Stimulated activated CD4-positive, alpha-beta T cell treated with anti-CD3 and anti-CD28 coated beads, Interleukin-12 subunit alpha, Interleukin-12 subunit beta, amount 100 ng/mL, for 48 hours (primary cell): ENCODE data around the gene MCRS1.
A peak's percentile ranks its signal among the peaks of the same experiment; 100 is the strongest.

Source experiments
- DNase-seq, 3 donors: peaks; one replicate each; pipeline ENCODE4 v3.0.0-alpha.2; 2020; ENCODE audit warnings: low read depth in 2 of 3, low spot score in 1 of 3

Gene MCRS1

DNA sequence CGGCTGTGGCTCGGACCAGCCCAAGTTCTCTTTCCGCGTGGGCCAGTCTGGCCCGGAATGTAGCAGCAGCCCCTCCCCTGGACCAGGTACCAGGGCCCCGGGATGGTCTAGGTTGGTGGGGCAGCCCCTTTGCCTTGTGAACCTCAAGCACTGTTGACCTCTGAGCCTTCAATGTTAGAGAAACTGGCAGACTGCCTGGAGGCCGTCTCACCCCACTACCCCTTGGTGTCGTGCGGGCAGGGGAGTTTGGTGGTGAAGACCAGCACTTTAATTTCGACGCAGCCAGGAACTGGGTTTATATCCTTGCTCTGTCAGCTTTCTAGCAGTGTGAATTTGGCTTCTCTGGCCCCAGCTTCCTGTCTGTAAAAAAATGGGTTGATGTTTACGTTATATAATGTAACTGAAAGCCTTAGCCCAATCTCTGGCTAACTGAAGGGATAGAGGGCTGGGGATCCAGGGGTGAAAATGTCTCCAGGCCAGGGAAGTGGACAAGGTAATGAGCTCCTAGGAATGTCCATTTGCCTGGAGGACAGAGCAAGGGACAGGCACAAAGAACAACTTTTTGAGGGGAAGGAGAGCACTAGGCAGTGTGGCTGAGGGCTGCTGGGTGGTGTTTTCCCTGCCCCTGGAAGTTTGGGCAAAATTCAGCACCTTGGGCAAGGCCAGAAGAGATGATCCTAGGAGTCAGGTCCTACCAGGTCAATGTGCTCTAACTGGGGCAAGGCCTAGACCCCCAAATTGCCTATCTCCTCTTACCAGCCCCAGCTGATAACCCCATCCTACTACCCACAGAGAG is 11.4 kb downstream of the MCRS1 start:
- no peak for DNase-seq

GRCh38 chr12:49555631-49556390 is 12.1 kb downstream of the MCRS1 start:
- no peak for DNase-seq

DNA sequence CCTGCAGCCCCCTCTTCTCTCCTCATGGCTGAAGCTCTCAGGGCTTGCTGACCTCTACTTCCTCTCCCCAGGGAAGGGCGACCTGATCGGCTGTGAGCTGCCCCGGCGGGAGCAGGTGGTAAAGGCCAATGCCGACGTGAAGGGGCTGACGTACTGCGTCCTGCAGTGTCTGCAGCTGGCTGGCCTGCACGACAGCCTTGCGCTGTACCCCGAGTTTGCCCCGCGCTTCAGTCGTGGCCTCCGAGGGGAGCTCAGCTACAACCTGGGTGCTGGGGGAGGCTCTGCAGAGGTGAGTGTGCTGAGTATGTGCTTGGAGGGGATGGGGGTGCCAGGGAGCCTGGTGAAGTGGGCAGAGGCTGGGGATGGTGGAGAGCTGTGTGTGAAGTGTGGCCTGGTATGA is 13.7 kb downstream of the MCRS1 start:
- no peak for DNase-seq

DNA sequence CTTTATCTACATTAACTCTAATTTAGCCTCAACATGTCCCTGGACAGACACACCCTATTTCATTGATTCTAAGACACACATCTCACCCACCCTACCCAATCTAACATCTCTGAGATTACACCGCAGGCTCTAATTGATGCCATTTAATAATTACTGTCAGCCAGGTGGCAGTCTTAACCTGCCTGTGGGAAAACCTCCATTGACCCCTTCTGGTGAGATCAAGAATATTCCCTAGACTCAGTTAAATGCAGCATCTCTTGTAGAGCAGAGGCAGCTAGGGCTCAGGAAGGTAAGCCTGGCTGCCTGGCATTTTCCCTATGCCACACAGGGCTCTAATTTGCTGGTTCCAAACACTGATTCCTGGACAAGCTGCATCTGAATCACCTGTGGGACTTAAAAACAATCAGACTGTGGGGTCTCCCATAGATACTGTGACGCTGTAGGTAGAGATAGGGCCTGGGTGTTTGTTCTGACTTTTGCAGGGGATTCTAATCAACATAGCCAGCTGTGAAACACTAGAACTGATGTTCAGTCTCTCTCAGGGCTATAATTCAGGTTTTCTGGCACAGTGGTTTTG is 14.3 kb downstream of the MCRS1 start:
- DNase-seq = no peak

- DNase-seq = no peak
These were observed 15.0 kb downstream of the MCRS1 start for GRCh38 chr12:49552899-49553298.

GRCh38 chr12:49552425-49552824 is 15.5 kb downstream of the MCRS1 start:
- no peak for DNase-seq

- DNase-seq = no peak
These were observed 15.9 kb downstream of the MCRS1 start for GRCh38 chr12:49552014-49552413.

- no peak for DNase-seq
These were observed 17.2 kb downstream of the MCRS1 start for GRCh38 chr12:49550693-49551252.

- DNase-seq = no peak
These were observed 17.9 kb downstream of the MCRS1 start for GRCh38 chr12:49549735-49550692.

- DNase-seq = peak in 1 of 3 donors; percentile 27
These were observed 18.9 kb downstream of the MCRS1 start for GRCh38 chr12:49548822-49549648.

DNA sequence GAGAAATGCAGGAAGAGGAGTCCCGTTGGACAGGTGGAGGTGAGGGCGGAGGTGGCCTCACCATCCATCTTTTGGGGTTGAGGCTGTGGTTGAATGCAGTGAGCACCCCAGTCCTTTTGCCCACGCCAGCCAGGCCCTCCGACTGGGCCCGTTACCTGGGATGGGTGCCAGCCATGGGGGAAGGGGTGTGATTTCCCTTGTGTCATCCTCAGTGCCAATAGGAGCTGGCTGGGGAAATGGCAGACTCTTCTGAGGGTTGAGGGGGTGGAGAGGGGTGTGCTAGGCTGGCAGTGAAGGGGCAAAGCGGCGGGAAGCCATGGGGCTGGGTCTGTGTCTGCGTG is 19.5 kb downstream of the MCRS1 start:
- no peak for DNase-seq

DNA sequence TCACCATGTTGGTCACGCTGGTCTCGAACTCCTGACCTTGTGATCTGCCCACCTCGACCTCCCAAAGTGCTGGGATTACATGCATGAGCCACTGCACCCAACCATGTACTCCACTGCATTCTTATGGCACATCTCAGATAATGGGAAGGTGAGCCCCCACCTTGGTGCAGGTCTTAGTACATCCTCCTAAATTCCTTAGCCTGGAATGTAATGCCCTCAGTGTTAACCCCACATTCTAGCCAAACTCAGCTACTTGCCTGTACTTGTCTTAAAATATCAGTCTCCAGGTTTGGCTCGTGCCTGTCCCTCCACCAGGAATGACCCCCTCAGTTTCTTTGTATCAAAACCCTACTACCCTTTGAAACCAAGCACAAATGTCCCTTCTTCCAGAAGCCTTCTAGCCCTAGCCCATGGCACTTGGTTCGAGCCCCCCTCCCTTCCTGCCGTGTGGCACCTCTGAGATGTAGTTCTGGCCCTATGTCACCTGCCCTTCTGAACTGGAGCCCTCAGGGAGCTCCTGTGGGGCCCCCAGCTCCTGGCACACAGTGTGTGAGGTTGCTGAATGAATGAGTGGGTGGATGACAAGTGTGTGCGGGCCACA is 20.8 kb downstream of the MCRS1 start:
- no peak for DNase-seq

DNA sequence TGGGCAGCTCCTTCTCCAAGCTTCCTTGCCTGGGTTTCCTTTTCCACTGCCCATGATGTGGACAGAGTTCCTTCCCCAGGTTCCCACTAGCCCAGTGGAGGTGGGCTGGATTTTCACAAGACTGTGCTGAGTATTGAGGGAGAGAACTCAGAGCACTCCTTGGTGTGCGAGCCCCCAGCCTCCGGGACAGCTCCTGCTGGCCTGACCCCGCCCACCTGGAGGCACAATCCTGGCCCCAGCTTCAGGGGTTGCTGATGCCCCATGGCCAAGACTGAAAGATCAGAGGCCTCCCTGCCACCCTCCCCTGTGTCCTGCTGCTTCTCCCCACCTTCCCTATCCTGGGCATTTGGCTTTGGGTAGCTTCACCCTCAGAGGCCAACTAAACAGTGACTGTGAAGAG is 21.5 kb downstream of the MCRS1 start:
- DNase-seq = no peak

DNA sequence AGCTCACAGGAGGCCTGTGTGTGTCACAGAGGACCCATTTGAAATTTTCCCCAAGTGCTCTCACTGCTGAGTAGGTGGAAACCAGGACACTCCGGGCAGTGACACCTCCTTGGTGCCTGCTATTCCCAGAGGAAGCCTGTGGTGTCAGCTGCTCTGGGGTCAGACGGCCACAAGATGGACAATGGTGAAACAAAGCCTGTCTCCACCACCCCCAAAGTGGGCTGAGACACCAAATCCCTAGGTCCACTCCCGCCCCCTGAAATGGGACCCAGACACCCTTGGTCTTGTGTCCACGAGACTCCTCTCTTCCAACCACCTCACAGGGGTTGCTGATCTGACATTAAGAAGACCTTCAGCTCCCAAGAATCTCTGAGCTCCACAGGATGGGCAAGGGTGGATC is 22.1 kb downstream of the MCRS1 start:
- no peak for DNase-seq

- DNase-seq = no peak
These were observed 23.8 kb downstream of the MCRS1 start for GRCh38 chr12:49543914-49544815.

DNA sequence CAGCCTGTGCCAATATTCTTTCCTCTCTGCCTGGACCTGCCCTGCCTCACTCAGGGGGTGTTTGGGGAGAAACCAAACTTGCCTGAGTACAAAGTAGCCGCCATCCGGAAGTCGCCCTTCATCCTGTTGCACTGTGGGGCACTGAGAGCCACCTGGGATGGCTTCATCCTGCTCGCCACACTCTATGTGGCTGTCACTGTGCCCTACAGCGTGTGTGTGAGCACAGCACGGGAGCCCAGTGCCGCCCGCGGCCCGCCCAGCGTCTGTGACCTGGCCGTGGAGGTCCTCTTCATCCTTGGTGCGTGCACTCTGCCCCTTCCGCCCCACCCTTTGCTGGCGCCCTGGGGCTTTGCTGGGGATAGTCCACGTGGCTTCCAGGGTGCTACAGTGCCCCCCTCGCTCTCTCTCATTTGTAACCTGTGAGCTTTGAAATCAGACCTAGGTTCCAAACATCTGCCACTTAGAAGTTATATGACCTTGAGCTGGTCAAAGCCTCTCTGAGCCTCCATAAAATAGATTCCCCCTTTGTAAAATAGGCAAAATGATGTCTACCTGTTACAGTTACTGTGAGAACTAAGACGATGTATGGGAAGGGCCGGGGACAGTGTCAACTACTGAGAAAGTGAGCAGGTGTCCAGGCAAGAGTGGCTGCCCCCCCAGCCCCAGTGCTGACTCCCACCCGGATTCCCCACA is 24.6 kb downstream of the MCRS1 start:
- DNase-seq = no peak

DNA sequence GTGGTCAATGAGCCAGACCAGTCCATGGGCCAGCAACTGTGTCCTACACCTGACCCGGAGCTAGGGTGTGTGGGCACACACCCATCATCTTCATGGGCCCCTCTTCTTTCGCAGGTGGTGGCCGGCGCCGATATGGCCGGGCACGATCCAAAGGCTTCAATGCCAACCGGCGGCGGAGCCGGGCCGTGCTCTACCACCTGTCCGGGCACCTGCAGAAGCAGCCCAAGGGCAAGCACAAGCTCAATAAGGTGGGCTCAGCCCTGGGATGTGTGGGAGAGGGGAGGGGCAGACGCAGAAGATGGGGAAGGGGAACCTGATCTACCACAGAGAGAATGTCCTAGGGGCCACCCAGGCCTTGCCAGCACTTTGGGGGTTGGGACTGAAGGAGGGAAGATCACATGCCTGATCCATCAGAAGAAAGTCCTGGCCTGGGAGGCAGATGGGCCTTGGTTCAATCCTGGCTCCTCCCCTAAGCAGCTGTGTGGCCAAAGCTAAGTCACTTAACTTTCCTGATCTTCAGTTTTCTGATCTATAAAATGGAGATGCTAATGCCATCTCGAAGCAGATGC is 25.3 kb downstream of the MCRS1 start:
- no peak for DNase-seq
